Measurements from ENCODE around the gene VWF.

- TF ChIP-seq CTCF (conservative IDR thresholded peaks at IDR 0.05; ENCODE audit: low read depth, low read length) (no peak), RCOR1 (IDR thresholded peaks at IDR 0.05; ENCODE audit: insufficient replicate concordance, low read length) (no peak), RAD21 (IDR thresholded peaks at IDR 0.05; ENCODE audit: low read length) (no peak), FOS (IDR thresholded peaks at IDR 0.05; ENCODE audit: low read depth, low read length) (no peak)
- TF ChIP-seq, protein P1, sequence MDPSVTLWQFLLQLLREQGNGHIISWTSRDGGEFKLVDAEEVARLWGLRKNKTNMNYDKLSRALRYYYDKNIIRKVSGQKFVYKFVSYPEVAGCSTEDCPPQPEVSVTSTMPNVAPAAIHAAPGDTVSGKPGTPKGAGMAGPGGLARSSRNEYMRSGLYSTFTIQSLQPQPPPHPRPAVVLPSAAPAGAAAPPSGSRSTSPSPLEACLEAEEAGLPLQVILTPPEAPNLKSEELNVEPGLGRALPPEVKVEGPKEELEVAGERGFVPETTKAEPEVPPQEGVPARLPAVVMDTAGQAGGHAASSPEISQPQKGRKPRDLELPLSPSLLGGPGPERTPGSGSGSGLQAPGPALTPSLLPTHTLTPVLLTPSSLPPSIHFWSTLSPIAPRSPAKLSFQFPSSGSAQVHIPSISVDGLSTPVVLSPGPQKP (IDR thresholded peaks at IDR 0.05; ENCODE audit: borderline replicate concordance, low read depth, low read length) = no peak
These were observed 1.2 kb downstream of the VWF start for GRCh38 chr12:6123258-6123657.

All from IMR-90 (cell line).